NCI-H128 (cell line): ENCODE results near the gene ICOS.

Experiments
- DNase-seq: peaks from one replicate; lab custom pipeline; 2025; ENCODE audit not compliant: unreplicated experiment; lab: John Stamatoyannopoulos, UW

Gene ICOS, protein sequence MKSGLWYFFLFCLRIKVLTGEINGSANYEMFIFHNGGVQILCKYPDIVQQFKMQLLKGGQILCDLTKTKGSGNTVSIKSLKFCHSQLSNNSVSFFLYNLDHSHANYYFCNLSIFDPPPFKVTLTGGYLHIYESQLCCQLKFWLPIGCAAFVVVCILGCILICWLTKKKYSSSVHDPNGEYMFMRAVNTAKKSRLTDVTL

GRCh38 chr2:203936535-203936934 is at the start of gene ICOS:
Gene ICOS, plus strand, starts transcription at chr2:203936763. Its CDS starts 52 bp downstream, at chr2:203936815.
- DNase-seq = no peak

GRCh38 chr2:203887677-203888076 is 48.9 kb upstream of the ICOS start:
- no peak for DNase-seq

GRCh38 chr2:203889542-203889941 is 47.0 kb upstream of the ICOS start:
- DNase-seq = no peak

DNA sequence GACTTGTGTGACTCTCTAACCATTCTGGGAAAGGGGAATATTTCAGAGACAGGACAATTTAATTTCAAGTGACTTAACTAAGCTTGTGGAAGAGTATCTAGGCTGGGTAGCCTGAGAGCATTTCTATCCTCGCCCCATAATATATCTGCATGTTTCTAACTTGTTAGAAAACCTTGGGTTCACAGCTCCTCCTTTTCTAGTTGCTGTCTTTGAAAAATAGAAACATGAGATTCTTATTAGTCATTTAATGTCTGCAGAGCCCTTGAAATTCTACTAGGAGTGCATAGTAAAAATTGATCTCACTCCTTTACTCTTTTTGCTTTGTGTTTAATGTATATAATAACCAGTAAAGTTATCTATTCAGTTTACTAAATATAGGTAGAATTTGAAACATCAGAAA is 46.6 kb upstream of the ICOS start:
- DNase-seq = no peak

DNA sequence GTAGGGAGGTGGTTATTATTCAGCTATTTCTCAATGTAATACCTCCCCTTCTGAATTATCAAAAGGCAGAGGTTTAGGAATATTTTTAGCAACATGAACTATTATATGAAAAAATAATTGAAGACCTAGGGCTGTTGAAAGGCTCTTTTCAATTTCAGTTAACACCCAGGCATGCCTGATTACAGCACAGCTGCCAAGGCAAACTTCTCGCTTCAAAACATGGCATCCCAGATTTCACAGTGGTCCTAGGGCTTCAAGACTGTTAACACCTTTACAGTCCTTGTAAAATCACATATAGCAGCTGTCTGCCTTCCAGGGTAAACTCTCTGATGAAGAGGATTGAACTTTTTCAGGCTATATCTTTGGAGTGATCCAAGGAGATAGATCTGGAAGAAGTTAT is 45.8 kb upstream of the ICOS start:
- no peak for DNase-seq

DNA sequence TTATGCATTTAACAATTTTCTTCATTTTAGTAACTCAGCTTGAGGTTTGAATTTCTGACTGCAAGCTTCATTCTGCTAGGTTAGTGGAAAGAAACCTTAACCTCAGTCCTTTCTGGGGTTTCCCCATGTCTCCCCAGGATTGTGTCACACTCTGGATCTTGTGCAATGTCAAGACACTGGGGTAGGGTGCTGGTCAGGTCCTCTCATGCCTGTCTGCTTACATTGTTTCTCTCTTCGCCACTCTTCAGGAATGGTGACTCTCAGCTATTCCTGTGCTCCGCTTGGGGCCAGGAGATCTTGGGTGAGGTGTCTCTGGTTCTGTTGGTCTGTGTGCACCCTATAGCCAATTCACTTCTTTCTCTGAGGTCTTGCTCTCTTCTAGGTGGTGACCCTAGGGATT is 45.1 kb upstream of the ICOS start:
- no peak for DNase-seq

DNA sequence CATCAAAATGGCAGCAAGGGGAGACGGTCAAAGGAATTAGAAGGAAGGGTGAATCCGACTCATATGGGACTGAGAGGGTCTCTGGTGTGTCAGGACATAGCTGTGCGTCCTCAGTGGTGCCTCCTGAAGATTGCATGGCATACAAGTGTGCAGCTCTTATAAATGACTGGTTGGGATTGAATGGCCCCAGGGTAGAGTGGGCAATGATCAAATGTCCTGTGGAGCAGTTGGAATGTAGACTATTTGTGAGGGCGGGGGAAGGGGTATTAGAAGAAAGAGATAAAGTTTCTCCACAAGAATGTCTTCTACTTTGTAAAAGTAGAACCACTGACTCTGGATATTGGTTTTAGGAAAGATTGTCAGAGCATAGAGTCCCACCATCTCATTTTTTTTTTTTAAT is 44.4 kb upstream of the ICOS start:
- no peak for DNase-seq

DNA sequence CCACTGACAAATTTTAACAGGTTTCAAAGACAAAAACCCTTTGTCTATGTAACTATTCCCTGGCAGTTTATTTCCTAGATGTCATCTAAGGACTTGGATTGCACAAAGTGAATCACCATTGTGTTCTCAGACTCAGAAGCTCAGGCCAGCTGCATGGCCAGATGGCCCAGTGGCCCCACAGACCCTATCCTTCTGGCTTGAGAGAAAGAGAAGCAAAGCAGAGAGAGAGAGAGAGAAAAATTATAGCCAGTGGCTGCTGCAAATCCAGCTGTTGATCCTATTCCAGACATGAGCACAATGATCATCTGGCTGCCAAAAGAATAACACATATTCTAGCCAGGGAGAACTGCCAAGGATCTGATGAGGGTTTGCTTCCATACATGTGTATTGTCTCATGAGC is 43.2 kb upstream of the ICOS start:
- DNase-seq = no peak

DNA sequence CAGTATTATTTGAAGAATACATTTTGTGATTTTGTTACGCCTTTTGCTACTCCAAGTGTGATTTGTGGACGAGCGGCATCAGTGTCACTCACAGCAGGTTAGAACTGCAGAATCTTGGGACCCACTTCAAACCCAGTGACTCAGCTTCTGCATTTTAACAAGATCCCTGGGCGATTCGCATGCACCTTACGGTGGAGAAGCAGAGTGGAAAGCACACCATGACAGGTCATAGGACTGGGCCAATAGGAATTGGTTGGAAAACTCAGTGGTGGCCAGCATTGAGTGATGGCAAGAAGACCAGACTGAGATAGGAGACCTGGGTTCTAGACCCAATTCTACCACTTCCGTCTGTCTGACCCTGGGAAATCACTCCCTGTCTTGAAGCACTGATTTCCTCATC is 42.7 kb upstream of the ICOS start:
- no peak for DNase-seq

DNA sequence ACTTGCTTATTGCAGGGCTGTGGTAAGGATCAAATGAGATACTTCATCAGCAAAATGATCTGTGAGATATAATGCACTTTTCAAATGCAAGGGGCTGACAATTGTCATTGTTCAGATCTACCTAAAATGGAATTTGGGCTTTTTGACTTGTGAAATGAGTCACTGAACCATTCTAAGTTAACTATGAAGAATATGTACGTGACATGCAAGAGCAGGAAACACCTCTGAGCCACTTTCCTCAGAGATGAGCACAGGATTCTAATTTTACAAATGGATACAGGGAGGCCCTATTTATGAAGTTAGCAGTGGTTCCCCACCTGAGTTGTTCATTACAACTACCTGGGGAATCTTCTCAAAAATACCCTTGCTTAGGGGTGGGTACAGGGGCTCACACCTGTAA is 42.3 kb upstream of the ICOS start:
- no peak for DNase-seq

- DNase-seq = no peak
Measured at GRCh38 chr2:203897544-203897943, 39.0 kb upstream of the ICOS start.

DNA sequence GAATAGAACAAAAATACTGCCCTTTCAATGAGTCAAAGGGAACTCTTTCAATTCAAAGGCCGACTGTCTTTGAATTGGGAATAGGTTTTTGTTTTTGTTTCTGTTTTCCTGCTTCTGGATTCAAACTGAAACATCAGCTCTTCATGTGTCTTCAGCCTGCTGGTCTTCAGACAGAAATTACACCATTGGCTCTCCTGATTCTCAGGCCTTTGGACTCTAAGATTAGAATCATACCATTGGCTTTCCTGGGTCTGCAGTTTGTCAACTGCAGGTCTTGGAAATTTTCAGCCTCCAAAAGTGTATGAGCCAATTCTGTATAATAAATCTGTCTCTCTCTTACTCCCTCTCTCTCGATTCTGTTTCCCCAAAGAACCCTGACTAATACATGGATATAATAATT is 37.9 kb upstream of the ICOS start:
- DNase-seq = no peak

GRCh38 chr2:203900253-203900652 is 36.3 kb upstream of the ICOS start:
- DNase-seq = no peak

DNA sequence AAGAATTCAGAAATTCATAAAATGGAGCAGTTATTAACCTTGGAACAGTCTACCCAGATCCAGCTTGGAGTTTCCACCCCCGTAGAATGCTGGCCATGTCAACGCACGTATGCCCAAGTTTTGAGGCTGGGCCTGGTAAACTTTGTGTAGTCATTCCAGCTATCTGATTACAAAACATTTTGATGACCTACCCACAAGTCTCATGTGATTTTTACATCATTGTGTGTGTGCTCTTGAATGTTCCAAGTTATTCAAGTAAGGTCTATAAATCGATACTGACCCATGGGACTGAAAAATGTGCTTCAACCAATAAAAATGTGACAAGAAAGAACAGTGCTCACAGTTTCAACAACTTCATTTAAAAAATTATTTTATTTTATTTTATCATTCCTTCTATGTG is 32.5 kb upstream of the ICOS start:
- DNase-seq = no peak

GRCh38 chr2:203905656-203906055 is 30.9 kb upstream of the ICOS start:
- DNase-seq = no peak

GRCh38 chr2:203908066-203908796 is 28.3 kb upstream of the ICOS start:
- no peak for DNase-seq

DNA sequence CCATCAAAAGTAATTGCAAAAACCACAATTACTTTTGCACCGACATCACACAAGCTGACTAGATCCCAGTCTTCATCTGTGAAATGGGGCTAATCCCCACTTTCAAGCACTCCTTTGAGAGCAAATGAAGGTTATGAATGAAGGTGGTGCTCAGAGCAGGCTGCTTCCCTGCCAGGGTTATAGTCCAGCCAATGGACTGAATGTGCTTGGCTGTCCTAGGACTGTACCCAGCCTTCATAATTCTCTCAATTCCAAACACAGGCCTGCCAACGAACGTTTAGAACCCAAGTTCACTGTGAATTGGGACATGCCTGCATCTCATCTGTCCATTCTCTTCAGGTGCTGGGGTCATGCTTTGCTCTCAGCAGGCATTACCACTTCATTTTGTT is 27.8 kb upstream of the ICOS start:
- no peak for DNase-seq

DNA sequence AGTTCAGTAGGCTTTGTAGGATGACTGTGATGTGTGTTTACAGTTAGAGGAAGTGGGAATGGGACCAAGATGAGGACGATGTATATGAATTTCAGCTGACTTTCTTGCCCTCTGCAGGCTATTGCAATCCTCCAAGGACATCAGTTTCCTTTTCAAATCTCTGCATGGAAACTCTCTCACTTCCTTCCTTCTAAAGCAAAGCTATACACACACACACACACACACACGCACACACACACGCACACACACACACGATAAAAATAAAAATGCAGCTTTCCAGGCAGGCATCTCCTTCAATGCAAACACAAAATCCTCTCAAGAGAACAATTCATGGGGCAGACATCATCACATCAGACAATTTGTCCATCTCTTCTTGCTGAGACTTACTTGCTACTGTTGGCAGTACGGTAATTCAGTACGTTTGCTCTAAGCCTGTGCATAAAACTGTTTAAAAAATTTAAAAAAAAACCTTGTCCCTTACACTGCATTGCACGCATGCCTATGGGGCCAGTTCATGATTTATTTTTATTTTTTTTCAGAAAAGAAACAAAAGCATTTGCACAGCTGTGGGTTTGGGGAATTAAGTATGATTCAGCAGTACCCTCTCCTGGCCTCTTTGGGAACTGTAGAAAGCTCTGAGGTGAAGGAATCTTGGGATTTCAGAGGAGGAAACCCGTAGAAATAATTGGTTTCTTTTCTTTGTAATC is 27.1 kb upstream of the ICOS start:
- no peak for DNase-seq

- DNase-seq = no peak
Measured at GRCh38 chr2:203909974-203910373, 26.6 kb upstream of the ICOS start.

- no peak for DNase-seq
Measured at GRCh38 chr2:203913947-203914346, 22.6 kb upstream of the ICOS start.

- DNase-seq = no peak
Measured at GRCh38 chr2:203914546-203915182, 21.9 kb upstream of the ICOS start.

GRCh38 chr2:203915256-203915655 is 21.3 kb upstream of the ICOS start:
- DNase-seq = no peak
